SK-N-SH (cell line): ENCODE measurements around the gene RARG. TPM values are rescaled to one million over a fixed set of nuclear protein-coding genes. Genes with fewer than 3 reads are reported as not detected.

ENCODE experiments used
- CTCF ChIA-PET: fragments of 300-600, 350-600 bp; formaldehyde crosslinking; extraction: SDS; loops from one replicate; lab custom pipeline; 2021; lab: Yijun Ruan, JAX
- POLR2A ChIA-PET: fragments of 350-600 bp; sonication (Branson Sonifier 250); formaldehyde crosslinking; extraction: SDS; loops from one replicate; lab custom pipeline; 2020; ENCODE audit warnings: antibody characterized with exemption, inconsistent platforms; lab: Yijun Ruan, JAX
- DNase-seq: peaks from one replicate; pipeline ENCODE4 v3.0.0; 2012
- H2AFZ ChIP-seq: fragments of 200-600 bp; sonication (generic); 2 replicates; pipeline ENCODE4 v1.8.1; 2016; ENCODE audit warnings: antibody characterized with exemption, mild to moderate bottlenecking, low read depth
- H3F3A ChIP-seq: fragments of 200-600 bp; sonication (generic); replicated peaks from 2 replicates; pipeline ENCODE3; 2016; ENCODE audit warnings: antibody characterized with exemption, mild to moderate bottlenecking; ENCODE audit not compliant: insufficient read depth
- H3K27ac ChIP-seq, 2 experiments: fragments of 200-500 bp in 1 of 2; fragments of 200-600 bp in 1 of 2; sonication (Bioruptor generic) in 1 of 2; sonication (generic), shearing (Covaris generic) in 1 of 2; 2 replicates each; pipeline versions ENCODE4 v1.5.1 to v1.6.1; 2014 to 2016; ENCODE audit warnings: low read depth in 2 of 2, inconsistent platforms in 1 of 2, low read length in 1 of 2, mild to moderate bottlenecking in 1 of 2, mixed read lengths in 1 of 2
- H3K27me3 ChIP-seq: fragments of 200-600 bp; sonication (generic), shearing (Covaris generic); 2 replicates; pipeline ENCODE4 v1.6.1; 2016; ENCODE audit warnings: mixed run types; ENCODE audit not compliant: insufficient read depth
- H3K36me3 ChIP-seq, 2 experiments: fragments of 200-500 bp in 1 of 2; fragments of 200-600 bp in 1 of 2; sonication (Bioruptor generic) in 1 of 2; sonication (generic) in 1 of 2; replicated peaks in 1 of 2; 2 replicates each; pipeline versions ENCODE3 to v1.5.1; 2014 to 2016; ENCODE audit warnings: low read length in 1 of 2, mild to moderate bottlenecking in 1 of 2; ENCODE audit not compliant: insufficient read depth in 2 of 2, control insufficient read depth in 1 of 2
- H3K4me1 ChIP-seq, 2 experiments: fragments of 200-500 bp in 1 of 2; fragments of 200-600 bp in 1 of 2; sonication (Bioruptor generic) in 1 of 2; sonication (generic), shearing (Covaris generic) in 1 of 2; 2 replicates each; pipeline versions ENCODE4 v1.5.1 to v1.6.1; 2014 to 2016; ENCODE audit warnings: low read depth in 1 of 2, low read length in 1 of 2, mixed run types in 1 of 2; ENCODE audit not compliant: insufficient read depth in 2 of 2, control insufficient read depth in 1 of 2
- H3K4me2 ChIP-seq: fragments of 200-600 bp; sonication (generic), shearing (Covaris generic); 2 replicates; pipeline ENCODE4 v1.6.1; 2017; ENCODE audit warnings: mixed run types
- H3K4me3 ChIP-seq, 2 experiments: fragments of 200-500 bp in 1 of 2; fragments of 200-600 bp in 1 of 2; sonication (Bioruptor generic) in 1 of 2; sonication (generic), shearing (Covaris generic) in 1 of 2; 2 replicates each; pipeline versions ENCODE4 v1.5.1 to v1.8.1; 2014 to 2016; ENCODE audit warnings: low read depth in 2 of 2, inconsistent platforms in 1 of 2, low read length in 1 of 2, mild to moderate bottlenecking in 1 of 2, mixed read lengths in 1 of 2, moderate library complexity in 1 of 2
- H3K79me2 ChIP-seq: fragments of 200-600 bp; sonication (generic); 2 replicates; pipeline ENCODE4 v1.8.1; 2017; ENCODE audit warnings: mild to moderate bottlenecking; ENCODE audit not compliant: insufficient read depth
- H3K9ac ChIP-seq: fragments of 200-600 bp; sonication (generic); 2 replicates; pipeline ENCODE4 v1.6.1; 2017; ENCODE audit warnings: mixed run types
- H3K9me2 ChIP-seq: fragments of 200-600 bp; sonication (generic); 2 replicates; pipeline ENCODE4 v1.6.1; 2017; ENCODE audit warnings: mixed run types
- H3K9me3 ChIP-seq: fragments of 200-600 bp; sonication (generic); 2 replicates; pipeline ENCODE4 v1.6.1; 2017; ENCODE audit warnings: mixed run types, mild to moderate bottlenecking, moderate library complexity
- H4K20me1 ChIP-seq: fragments of 200-600 bp; sonication (generic); 2 replicates; pipeline ENCODE4 v1.6.1; 2017; ENCODE audit warnings: mild to moderate bottlenecking, mixed run types; ENCODE audit not compliant: insufficient read depth
- CHD2 ChIP-seq: fragments of 150-350 bp; IDR thresholded peaks from 2 replicates; pipeline ENCODE4 v1.6.1; 2018; ENCODE audit warnings: low read length; ENCODE audit not compliant: partially characterized antibody
- EP300 ChIP-seq, 2 experiments: IDR thresholded peaks; 2 replicates each; pipeline versions ENCODE4 v1.4.0 to v1.6.1; 2012; ENCODE audit warnings: borderline replicate concordance in 1 of 2, low read depth in 1 of 2, low read length in 1 of 2
- GATA2 ChIP-seq: sonication (generic); formaldehyde crosslinking; IDR thresholded peaks from 2 replicates; pipeline ENCODE4 v1.5.0; 2020; ENCODE audit warnings: mild to moderate bottlenecking, missing genetic modification reagents
- MAX ChIP-seq: IDR thresholded peaks from 2 replicates; pipeline ENCODE4 v1.4.0; 2012; ENCODE audit warnings: low read depth
- NFIC ChIP-seq: IDR thresholded peaks from 2 replicates; pipeline ENCODE4 v1.4.0; 2012; ENCODE audit warnings: borderline replicate concordance
- POLR2AphosphoS5 ChIP-seq: IDR thresholded peaks from 2 replicates; pipeline ENCODE4 v1.6.1; 2012; ENCODE audit warnings: low read depth, low read length
- RXRA ChIP-seq: IDR thresholded peaks from 2 replicates; pipeline ENCODE4 v1.4.0; 2012; ENCODE audit warnings: low read depth, mild to moderate bottlenecking, borderline replicate concordance
- TAF1 ChIP-seq: IDR thresholded peaks from 2 replicates; pipeline ENCODE4 v1.6.1; 2012; ENCODE audit warnings: low read depth, mild to moderate bottlenecking, low read length, moderate library complexity, borderline replicate concordance
- TCF12 ChIP-seq: IDR thresholded peaks from 2 replicates; pipeline ENCODE4 v1.4.0; 2012
- USF1 ChIP-seq: IDR thresholded peaks from 2 replicates; pipeline ENCODE4 v1.4.0; 2012; ENCODE audit warnings: low read depth, borderline replicate concordance
- WGBS: methylation state at CpG from one replicate; pipeline ENCODE4 v1.1.6; 2017; ENCODE audit warnings: low lambda C conversion rate; 5-methylcytosine and 5-hydroxymethylcytosine counted together
- polyA plus RNA-seq, 3 experiments: library from polyadenylated mRNA; depleted of rRNA; stranded (reverse); fragments of >200 nt; gene quantifications; 2 replicates each; pipeline ENCODE4 v1.2.3, GENCODE V29; 2012
- TF ChIP-seq, protein P1 (sequence below): fragments of 150-350 bp; IDR thresholded peaks from 2 replicates; pipeline ENCODE4 v1.6.1; 2017; ENCODE audit warnings: antibody characterized with exemption, low read length, low read depth, borderline replicate concordance

The RARG gene
- polyA plus RNA-seq, 1 of the 3 experiments (the other 2 are of a cell fraction), result 36.6 TPM

DNA sequence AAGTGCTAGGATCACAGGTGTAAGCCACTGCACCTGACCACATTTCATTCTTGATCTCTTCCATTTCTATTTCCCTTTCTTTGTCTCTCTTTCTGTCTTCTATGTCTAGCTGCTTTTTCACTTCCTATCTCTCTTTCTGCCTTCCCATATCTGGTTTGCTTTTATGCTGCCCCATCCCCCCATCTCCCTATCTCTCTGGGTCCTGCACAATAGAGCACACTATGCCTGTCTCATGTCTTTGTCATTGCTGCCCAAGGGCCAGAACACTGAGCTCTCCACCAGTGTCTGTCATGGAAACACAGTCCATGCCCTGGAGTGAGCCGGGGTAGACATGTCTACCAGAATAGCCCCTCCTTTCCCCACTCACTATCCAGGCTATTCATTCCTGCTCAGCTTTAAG is 12.3 kb upstream of the RARG start:
- no peaks in the 10 kb centered on the region for H3F3A ChIP-seq
- no peak overlapping the region for H3K4me3 ChIP-seq
- DNase-seq, result peak; percentile 56
- no peaks in the 10 kb centered on the region for H3K9me2 ChIP-seq
- TF ChIP-seq, protein P1, sequence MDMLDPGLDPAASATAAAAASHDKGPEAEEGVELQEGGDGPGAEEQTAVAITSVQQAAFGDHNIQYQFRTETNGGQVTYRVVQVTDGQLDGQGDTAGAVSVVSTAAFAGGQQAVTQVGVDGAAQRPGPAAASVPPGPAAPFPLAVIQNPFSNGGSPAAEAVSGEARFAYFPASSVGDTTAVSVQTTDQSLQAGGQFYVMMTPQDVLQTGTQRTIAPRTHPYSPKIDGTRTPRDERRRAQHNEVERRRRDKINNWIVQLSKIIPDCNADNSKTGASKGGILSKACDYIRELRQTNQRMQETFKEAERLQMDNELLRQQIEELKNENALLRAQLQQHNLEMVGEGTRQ, result no peak
- no peak for TF ChIP-seq EP300 (IDR thresholded peaks at IDR 0.05; ENCODE audit: borderline replicate concordance in 1 of 2, low read depth in 1 of 2, low read length in 1 of 2)
- 0 out of 2 replicates have a peak, but pooled peaks have one; percentile 21 for TF ChIP-seq GATA2 (CRISPR knock-in tag)
- TF ChIP-seq, all 33 proteins: peak for 1
- 33% methylated on average over 1 of the region's 1 CpG for WGBS
- Histone ChIP-seq H3K27ac (peak overlapping the region in 1 of 2 experiments; percentile 50; a peak in 1 of 4 replicates), H3K4me1 (peaks cover 0 to 2% of the 10 kb centered on the region in 2 experiments; a peak in 1 of 4 replicates), H3K4me2 (no peak overlapping the region), H3K27me3 (peaks cover 4% of the 10 kb centered on the region; the same call in 1 of the 2 replicates), H3K9me3 (no peaks in the 10 kb centered on the region), H4K20me1 (no peaks in the 10 kb centered on the region), H2AFZ (no peak overlapping the region), H3K36me3 (no peaks in the 10 kb centered on the region), H3K9ac (no peak overlapping the region), H3K79me2 (no peaks in the 10 kb centered on the region)
- POLR2A ChIA-PET, result interaction anchor here (1.0 to 1.9 kb wide), 2 partner anchors 10 to 25 kb away, joined by 5 to 8 read pairs; no protein-coding TSS in a partner anchor
- CTCF ChIA-PET, result interaction anchor here (1.1 to 3.8 kb wide), 5 partner anchors 27 to 85 kb away, joined by 3 to 33 read pairs (median 5); no protein-coding TSS in a partner anchor

DNA sequence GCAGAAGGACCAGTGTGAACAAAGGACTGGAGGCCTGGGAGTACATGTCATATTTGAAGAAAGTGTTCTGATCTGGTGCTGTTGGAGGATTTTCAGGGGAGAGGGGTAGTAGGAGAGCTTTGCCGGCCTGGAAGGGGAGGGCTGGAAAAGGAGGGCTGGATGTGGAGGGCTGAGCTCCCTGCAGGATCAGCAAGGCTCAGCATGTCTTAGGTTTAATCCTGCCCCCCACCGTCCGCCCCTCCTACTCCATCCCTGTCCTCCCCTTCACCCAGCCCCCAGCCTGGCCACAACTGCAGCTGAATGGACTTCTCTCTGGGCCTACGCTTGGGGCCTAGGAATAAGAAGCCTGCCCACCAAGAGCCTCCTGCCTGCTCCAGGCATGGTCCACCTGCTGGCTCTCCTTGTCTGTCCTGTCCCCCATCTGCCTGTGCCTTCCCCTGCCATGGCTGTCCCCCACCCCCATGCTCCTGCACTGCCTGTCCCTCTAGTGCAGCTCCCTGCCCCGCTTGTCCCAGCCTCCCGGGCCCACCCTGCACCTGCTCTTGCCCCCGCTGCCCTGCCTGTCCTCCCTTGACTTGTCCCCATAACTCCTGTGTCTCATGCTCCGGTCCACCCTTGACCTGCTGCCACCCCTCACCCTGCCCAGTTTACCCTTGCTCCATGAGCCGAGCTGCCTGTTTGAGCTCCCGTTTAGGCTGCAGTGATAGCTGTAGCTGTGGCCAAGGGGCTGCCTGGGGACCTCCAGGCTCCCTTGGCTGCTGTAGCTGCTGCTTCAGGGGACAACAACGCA is 9.8 kb upstream of the RARG start:
- Histone ChIP-seq H3K4me3 (no peak overlapping the region), H3K36me3 (no peaks in the 10 kb centered on the region), H3K9me2 (no peaks in the 10 kb centered on the region), H3K4me2 (no peak overlapping the region), H3K9ac (no peak overlapping the region), H3K27ac (no peak overlapping the region), H3K79me2 (no peaks in the 10 kb centered on the region), H4K20me1 (no peaks in the 10 kb centered on the region), H3K27me3 (peaks cover 4% of the 10 kb centered on the region; the same call in 1 of the 2 replicates), H2AFZ (no peak overlapping the region), H3K9me3 (no peaks in the 10 kb centered on the region), H3K4me1 (peaks cover 0 to 2% of the 10 kb centered on the region in 2 experiments; a peak in 1 of 4 replicates), H3F3A (peaks cover 6% of the 10 kb centered on the region)
- DNase-seq, result no peak
- POLR2A ChIA-PET, result interaction anchor here (0.5 to 0.8 kb wide), 2 partner anchors 18 to 31 kb away, joined by 3 to 5 read pairs; no protein-coding TSS in a partner anchor
- CTCF ChIA-PET, result interaction anchor here (0.8 to 4.3 kb wide), 9 partner anchors 10 to 46 kb away, joined by 3 to 33 read pairs (median 6); a partner anchor contains a TSS
- TF ChIP-seq NFIC (no peak), CHD2 (no peak), RXRA (no peak), MAX (no peak), TAF1 (no peak), POLR2AphosphoS5 (no peak), TCF12 (no peak), USF1 (no peak)
- WGBS, result 73% methylated on average over 11 of the region's 11 CpGs
